OCI-LY1 (cell line): ENCODE measurements around the gene CEMIP.

Source experiments
- H2AFZ ChIP-seq: fragments of 200-600 bp; sonication (generic), shearing (Covaris generic); 2 replicates; pipeline ENCODE4 v1.6.0; 2014; ENCODE audit warnings: antibody characterized with exemption, mild to moderate bottlenecking, low read length
- H3F3A ChIP-seq: fragments of 200-600 bp; sonication (generic), shearing (Covaris generic); 2 replicates; pipeline ENCODE4 v1.6.0; 2014; ENCODE audit warnings: mild to moderate bottlenecking, antibody characterized with exemption, low read length, moderate library complexity; ENCODE audit not compliant: insufficient read depth
- H3K27ac ChIP-seq: fragments of 200-600 bp; sonication (generic); 2 replicates; pipeline ENCODE4 v1.5.1; 2014; ENCODE audit warnings: low read length, mixed run types, mild to moderate bottlenecking, low read depth; ENCODE audit not compliant: poor library complexity, severe bottlenecking
- H3K27me3 ChIP-seq: fragments of 200-600 bp; sonication (generic); 2 replicates; pipeline ENCODE4 v1.6.0; 2014; ENCODE audit warnings: antibody characterized with exemption, mild to moderate bottlenecking, low read length, moderate library complexity; ENCODE audit not compliant: insufficient read depth
- H3K36me3 ChIP-seq: fragments of 200-600 bp; sonication (generic); 2 replicates; pipeline ENCODE4 v1.6.1; 2014; ENCODE audit warnings: mild to moderate bottlenecking, antibody characterized with exemption, low read length, moderate library complexity, mixed read lengths; ENCODE audit not compliant: insufficient read depth
- H3K4me1 ChIP-seq: fragments of 200-600 bp; sonication (generic); 2 replicates; pipeline ENCODE4 v1.5.1; 2014; ENCODE audit warnings: mild to moderate bottlenecking, low read length, moderate library complexity; ENCODE audit not compliant: insufficient read depth, severe bottlenecking
- H3K4me2 ChIP-seq: fragments of 200-600 bp; sonication (generic), shearing (Covaris generic); 2 replicates; pipeline ENCODE4 v1.6.1; 2014; ENCODE audit warnings: low read length
- H3K4me3 ChIP-seq: fragments of 200-600 bp; sonication (generic); 2 replicates; pipeline ENCODE4 v1.5.1; 2014; ENCODE audit warnings: low read length, low read depth, mild to moderate bottlenecking, mixed read lengths; ENCODE audit not compliant: poor library complexity, severe bottlenecking
- H3K79me2 ChIP-seq: fragments of 200-600 bp; shearing (Covaris generic); 2 replicates; pipeline ENCODE4 v1.6.1; 2016; ENCODE audit warnings: mixed run types, low read length, mixed read lengths; ENCODE audit not compliant: insufficient read depth
- H3K9ac ChIP-seq: fragments of 200-600 bp; sonication (generic), shearing (Covaris generic); 2 replicates; pipeline ENCODE4 v1.6.1; 2014; ENCODE audit warnings: mild to moderate bottlenecking, low read length, mixed read lengths
- H3K9me2 ChIP-seq: fragments of 200-600 bp; sonication (generic), shearing (Covaris generic); 2 replicates; pipeline ENCODE4 v1.6.1; 2014; ENCODE audit warnings: low read depth, mild to moderate bottlenecking, low read length, mixed read lengths
- H3K9me3 ChIP-seq: fragments of 200-600 bp; shearing (Covaris generic); 2 replicates; pipeline ENCODE4 v1.6.1; 2014; ENCODE audit warnings: low read length, mixed read lengths
- H4K20me1 ChIP-seq: fragments of 200-600 bp; sonication (generic), shearing (Covaris generic); 2 replicates; pipeline ENCODE4 v1.6.0; 2016; ENCODE audit warnings: mild to moderate bottlenecking, low read length; ENCODE audit not compliant: insufficient read depth
- EZH2 ChIP-seq: fragments of 200-600 bp; sonication (generic), shearing (Covaris generic); IDR thresholded peaks from 2 replicates; pipeline ENCODE4 v1.8.0; 2017; ENCODE audit warnings: borderline replicate concordance, mixed run types, mild to moderate bottlenecking, antibody characterized with exemption, low read length, moderate library complexity, mixed read lengths
- TF ChIP-seq, protein P1 (sequence below): fragments of 200-600 bp; sonication (generic), shearing (Covaris generic); IDR thresholded peaks from 2 replicates; pipeline ENCODE4 v1.5.1; 2017; ENCODE audit warnings: mild to moderate bottlenecking, antibody characterized with exemption, low read length, moderate library complexity, mixed read lengths

CEMIP gene

DNA sequence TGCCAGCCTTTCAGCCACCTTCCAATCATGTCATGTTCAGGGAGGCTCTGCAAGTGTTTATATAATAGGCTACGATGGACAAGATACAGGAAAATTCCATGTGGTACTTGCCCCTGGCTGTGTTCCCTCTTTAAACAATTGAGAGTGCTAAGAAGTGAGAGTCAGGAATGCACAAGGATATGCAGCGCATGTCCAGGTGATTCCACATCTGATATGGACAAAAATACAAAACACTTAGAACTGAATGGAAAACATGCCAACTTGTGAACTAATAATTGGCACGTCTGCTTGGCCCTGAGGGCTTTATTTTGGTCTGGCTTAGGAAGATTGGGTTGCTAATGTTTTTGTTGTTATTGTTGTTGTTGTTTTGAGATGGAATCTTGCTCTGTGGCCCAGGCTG, 100.9 kb downstream of the CEMIP start:
- H3K9me2 ChIP-seq, result no peaks in the 10 kb centered on the region
- H3F3A ChIP-seq, result no peaks in the 10 kb centered on the region
- no peaks in the 10 kb centered on the region for H3K4me1 ChIP-seq
- no peaks in the 10 kb centered on the region for H3K36me3 ChIP-seq
- no peak overlapping the region for H3K4me3 ChIP-seq
- no peak overlapping the region for H3K27ac ChIP-seq
- no peaks in the 10 kb centered on the region for H3K9me3 ChIP-seq
- no peak for TF ChIP-seq EZH2
- TF ChIP-seq, protein P1, sequence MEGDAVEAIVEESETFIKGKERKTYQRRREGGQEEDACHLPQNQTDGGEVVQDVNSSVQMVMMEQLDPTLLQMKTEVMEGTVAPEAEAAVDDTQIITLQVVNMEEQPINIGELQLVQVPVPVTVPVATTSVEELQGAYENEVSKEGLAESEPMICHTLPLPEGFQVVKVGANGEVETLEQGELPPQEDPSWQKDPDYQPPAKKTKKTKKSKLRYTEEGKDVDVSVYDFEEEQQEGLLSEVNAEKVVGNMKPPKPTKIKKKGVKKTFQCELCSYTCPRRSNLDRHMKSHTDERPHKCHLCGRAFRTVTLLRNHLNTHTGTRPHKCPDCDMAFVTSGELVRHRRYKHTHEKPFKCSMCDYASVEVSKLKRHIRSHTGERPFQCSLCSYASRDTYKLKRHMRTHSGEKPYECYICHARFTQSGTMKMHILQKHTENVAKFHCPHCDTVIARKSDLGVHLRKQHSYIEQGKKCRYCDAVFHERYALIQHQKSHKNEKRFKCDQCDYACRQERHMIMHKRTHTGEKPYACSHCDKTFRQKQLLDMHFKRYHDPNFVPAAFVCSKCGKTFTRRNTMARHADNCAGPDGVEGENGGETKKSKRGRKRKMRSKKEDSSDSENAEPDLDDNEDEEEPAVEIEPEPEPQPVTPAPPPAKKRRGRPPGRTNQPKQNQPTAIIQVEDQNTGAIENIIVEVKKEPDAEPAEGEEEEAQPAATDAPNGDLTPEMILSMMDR, result no peak
- H2AFZ ChIP-seq, result no peak overlapping the region
- no peaks in the 10 kb centered on the region for H3K79me2 ChIP-seq
- H4K20me1 ChIP-seq, result no peaks in the 10 kb centered on the region
- H3K4me2 ChIP-seq, result no peak overlapping the region
- peaks cover 8% of the 10 kb centered on the region; the same call in 1 of the 2 replicates for H3K27me3 ChIP-seq
- no peak overlapping the region for H3K9ac ChIP-seq

DNA sequence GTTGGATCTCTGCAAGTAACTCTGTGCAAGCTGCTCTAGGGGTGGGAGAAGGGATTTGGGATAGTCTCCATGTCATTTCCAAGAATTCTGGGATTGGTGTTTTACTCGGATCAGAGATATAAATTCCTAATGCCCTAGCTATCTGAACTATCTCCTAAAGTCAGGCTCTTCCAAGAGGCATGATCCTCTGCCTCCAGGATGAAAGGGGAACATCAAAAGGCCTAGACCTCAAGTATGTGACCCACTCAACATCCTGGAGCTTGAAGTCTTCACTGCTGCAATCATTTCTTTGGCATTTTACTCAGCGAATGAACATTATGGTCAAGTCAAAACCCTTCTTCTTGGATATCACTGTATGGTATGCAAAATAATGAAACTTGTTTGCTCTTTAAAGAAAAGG, 104.5 kb downstream of the CEMIP start:
- H3K4me1 ChIP-seq, result no peaks in the 10 kb centered on the region
- no peaks in the 10 kb centered on the region for H3K79me2 ChIP-seq
- H3K36me3 ChIP-seq, result no peaks in the 10 kb centered on the region
- no peak overlapping the region for H2AFZ ChIP-seq
- TF ChIP-seq, protein P1, result no peak
- TF ChIP-seq EZH2, result no peak
- H3K27ac ChIP-seq, result no peak overlapping the region
- no peaks in the 10 kb centered on the region for H3F3A ChIP-seq
- H3K4me2 ChIP-seq, result no peak overlapping the region
- H3K9ac ChIP-seq, result no peak overlapping the region
- H3K9me3 ChIP-seq, result no peaks in the 10 kb centered on the region
- H3K9me2 ChIP-seq, result no peaks in the 10 kb centered on the region
- H4K20me1 ChIP-seq, result no peaks in the 10 kb centered on the region
- H3K27me3 ChIP-seq, result peaks cover 5% of the 10 kb centered on the region; the same call in 1 of the 2 replicates
- no peak overlapping the region for H3K4me3 ChIP-seq

DNA sequence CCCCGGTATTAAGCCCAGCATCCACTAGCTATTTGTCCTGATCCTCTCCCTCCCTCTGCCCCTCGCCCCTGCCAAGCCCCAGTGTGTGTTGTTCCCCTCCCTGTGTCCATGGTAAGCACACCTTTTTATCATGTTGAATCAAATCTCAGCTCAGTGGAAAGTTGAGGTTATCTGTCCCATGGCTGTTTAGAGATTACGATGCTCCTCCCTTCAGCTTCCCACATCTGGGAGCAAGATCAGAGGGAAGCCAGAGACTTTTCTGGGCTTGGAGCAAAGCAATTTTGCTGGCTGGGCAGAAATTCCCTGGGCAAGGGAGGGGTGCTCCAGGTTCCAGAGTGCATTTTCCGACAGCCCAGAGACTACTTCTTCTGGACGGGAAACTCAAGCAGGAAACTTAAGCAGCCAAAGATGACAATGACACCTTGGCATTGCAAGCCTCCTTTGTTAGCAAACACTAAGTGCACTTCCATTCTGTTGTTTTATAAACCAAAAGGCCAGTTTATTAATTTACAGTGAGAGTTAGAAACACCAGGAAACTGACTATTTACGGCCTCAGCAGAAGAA, 105.9 kb downstream of the CEMIP start:
- Histone ChIP-seq H3K27me3 (no peaks in the 10 kb centered on the region; the same call in 1 of the 2 replicates), H3K79me2 (no peaks in the 10 kb centered on the region), H4K20me1 (no peaks in the 10 kb centered on the region), H2AFZ (no peak overlapping the region), H3K36me3 (no peaks in the 10 kb centered on the region), H3K9ac (no peak overlapping the region), H3F3A (no peaks in the 10 kb centered on the region), H3K4me2 (no peak overlapping the region), H3K9me2 (no peaks in the 10 kb centered on the region), H3K27ac (no peak overlapping the region), H3K4me1 (no peaks in the 10 kb centered on the region), H3K4me3 (no peak overlapping the region), H3K9me3 (no peaks in the 10 kb centered on the region)
- TF ChIP-seq, protein P1, result no peak
- no peak for TF ChIP-seq EZH2
